Measurements from ENCODE around the gene CAB39. TPM values are rescaled to one million over a fixed set of nuclear protein-coding genes. Genes with fewer than 3 reads are reported as not detected.

CAB39 gene
- total RNA-seq, 1 experiment from 2014 or later, result 39.9 TPM

- no peaks in the 10 kb centered on the region for H3K27me3 ChIP-seq (ENCODE audit: control insufficient read depth, insufficient read depth, low read length)
- in situ Hi-C loops (cut with HindIII; ENCODE audit: low pct_unique_long_range_greater_than_20kb, low sequenced_read_pairs) (no loop called here), intact Hi-C loops (cut with micrococcal nuclease; ENCODE audit: unreplicated experiment) (no loop called here)
- H3K4me1 ChIP-seq (ENCODE audit: control insufficient read depth, insufficient read depth, low read length), result peaks cover 9% of the 10 kb centered on the region
- ChIA-PET POLR2A (no interaction called here), CTCF (no interaction called here)
- H3K36me3 ChIP-seq (ENCODE audit: control insufficient read depth, insufficient read depth, low read length), result 0 out of 2 replicates have a peak, but pooled peaks cover 3% of the 10 kb centered on the region
- TF ChIP-seq TCF7L2 (IDR thresholded peaks at IDR 0.05; ENCODE audit: low read depth, low read length), result no peak
- TF ChIP-seq CTCF (IDR thresholded peaks at IDR 0.05), result no peak
- TF ChIP-seq POLR2AphosphoS5 (IDR thresholded peaks at IDR 0.05; ENCODE audit: low read depth, low read length), result no peak
- TF ChIP-seq SIN3A (IDR thresholded peaks at IDR 0.05; ENCODE audit: borderline replicate concordance, insufficient read depth, low read depth, low read length), result no peak
- no peak for TF ChIP-seq REST (IDR thresholded peaks at IDR 0.05; ENCODE audit: insufficient read depth in 1 of 2, low read depth in 2 of 2, low read length in 1 of 2)
- H3K4me3 ChIP-seq (ENCODE audit: low read depth in 2 of 2, low read length in 2 of 2), result no peak overlapping the region
- no TSS peak for BruUV-seq (replicated peaks)
- no peaks in the 10 kb centered on the region for H3K9me3 ChIP-seq (ENCODE audit: control insufficient read depth, insufficient read depth, low read depth, low read length)
- H3K27ac ChIP-seq (ENCODE audit: low read length), result no peak overlapping the region
- no peak for ATAC-seq
- no peak for DNase-seq (ENCODE audit: low read depth, low spot score)
Measured at GRCh38 chr2:230770804-230771203, 58.2 kb downstream of the CAB39 start.

- Histone ChIP-seq H3K27ac (ENCODE audit: low read length) (no peak overlapping the region), H3K36me3 (ENCODE audit: control insufficient read depth, insufficient read depth, low read length) (0 out of 2 replicates have a peak, but pooled peaks cover 3% of the 10 kb centered on the region), H3K4me3 (ENCODE audit: low read depth in 2 of 2, low read length in 2 of 2) (no peak overlapping the region), H3K4me1 (ENCODE audit: control insufficient read depth, insufficient read depth, low read length) (peaks cover 10% of the 10 kb centered on the region), H3K27me3 (ENCODE audit: control insufficient read depth, insufficient read depth, low read length) (no peaks in the 10 kb centered on the region), H3K9me3 (ENCODE audit: control insufficient read depth, insufficient read depth, low read depth, low read length) (no peaks in the 10 kb centered on the region)
- in situ Hi-C loops (cut with HindIII; ENCODE audit: low pct_unique_long_range_greater_than_20kb, low sequenced_read_pairs) (no loop called here), intact Hi-C loops (cut with micrococcal nuclease; ENCODE audit: unreplicated experiment) (no loop called here)
- CTCF ChIA-PET, result no interaction called here
- no TSS peak for BruUV-seq (replicated peaks)
- TF ChIP-seq SIN3A (IDR thresholded peaks at IDR 0.05; ENCODE audit: borderline replicate concordance, insufficient read depth, low read depth, low read length) (no peak), TCF7L2 (IDR thresholded peaks at IDR 0.05; ENCODE audit: low read depth, low read length) (no peak)
- no peak for DNase-seq (ENCODE audit: low read depth, low spot score)
- POLR2A ChIA-PET, result no interaction called here
- ATAC-seq, result no peak
Measured at GRCh38 chr2:230772156-230772555, 59.5 kb downstream of the CAB39 start.

- Histone ChIP-seq H3K9me3 (ENCODE audit: control insufficient read depth, insufficient read depth, low read depth, low read length) (no peaks in the 10 kb centered on the region), H3K27me3 (ENCODE audit: control insufficient read depth, insufficient read depth, low read length) (no peaks in the 10 kb centered on the region), H3K36me3 (ENCODE audit: control insufficient read depth, insufficient read depth, low read length) (0 out of 2 replicates have a peak, but pooled peaks cover 3% of the 10 kb centered on the region), H3K27ac (ENCODE audit: low read length) (no peak overlapping the region), H3K4me1 (ENCODE audit: control insufficient read depth, insufficient read depth, low read length) (peaks cover 19% of the 10 kb centered on the region), H3K4me3 (ENCODE audit: low read depth in 2 of 2, low read length in 2 of 2) (no peak overlapping the region)
- ATAC-seq (no peak), DNase-seq (ENCODE audit: low read depth, low spot score) (no peak)
- CTCF ChIA-PET, result no interaction called here
- no peak for TF ChIP-seq TCF7L2 (IDR thresholded peaks at IDR 0.05; ENCODE audit: low read depth, low read length)
- no peak for TF ChIP-seq CTCF (IDR thresholded peaks at IDR 0.05)
- no peak for TF ChIP-seq REST (IDR thresholded peaks at IDR 0.05; ENCODE audit: insufficient read depth in 1 of 2, low read depth in 2 of 2, low read length in 1 of 2)
- no peak for TF ChIP-seq POLR2AphosphoS5 (IDR thresholded peaks at IDR 0.05; ENCODE audit: low read depth, low read length)
- TF ChIP-seq SIN3A (IDR thresholded peaks at IDR 0.05; ENCODE audit: borderline replicate concordance, insufficient read depth, low read depth, low read length), result no peak
- BruUV-seq (replicated peaks), result no TSS peak
- intact Hi-C loops (cut with micrococcal nuclease; ENCODE audit: unreplicated experiment), result no loop called here
- in situ Hi-C loops (cut with HindIII; ENCODE audit: low pct_unique_long_range_greater_than_20kb, low sequenced_read_pairs), result no loop called here
- POLR2A ChIA-PET, result no interaction called here
Measured at GRCh38 chr2:230773039-230773773, 60.6 kb downstream of the CAB39 start.
